ENCODE measurements around the gene CADM3.

DNA sequence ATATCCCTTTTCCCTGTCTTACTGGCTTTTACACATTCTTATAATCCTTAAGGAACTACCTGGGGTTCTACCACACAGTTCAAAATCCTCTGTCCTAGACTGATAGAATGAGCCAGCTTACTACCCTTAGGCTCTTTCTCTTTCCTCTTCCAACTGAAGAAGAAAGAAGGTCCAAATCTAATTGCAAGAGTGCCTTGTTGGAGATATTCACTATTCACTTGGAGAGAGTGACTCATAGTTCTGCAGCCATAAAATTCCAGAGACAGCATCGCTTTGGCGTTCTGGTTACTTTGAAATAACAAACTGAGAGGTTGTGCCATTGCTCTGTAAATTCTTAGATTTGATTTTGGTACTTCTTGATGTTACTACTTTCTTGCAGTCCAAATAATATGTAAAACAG is 4.2 kb downstream of the CADM3 start:
- TF ChIP-seq, protein P1, sequence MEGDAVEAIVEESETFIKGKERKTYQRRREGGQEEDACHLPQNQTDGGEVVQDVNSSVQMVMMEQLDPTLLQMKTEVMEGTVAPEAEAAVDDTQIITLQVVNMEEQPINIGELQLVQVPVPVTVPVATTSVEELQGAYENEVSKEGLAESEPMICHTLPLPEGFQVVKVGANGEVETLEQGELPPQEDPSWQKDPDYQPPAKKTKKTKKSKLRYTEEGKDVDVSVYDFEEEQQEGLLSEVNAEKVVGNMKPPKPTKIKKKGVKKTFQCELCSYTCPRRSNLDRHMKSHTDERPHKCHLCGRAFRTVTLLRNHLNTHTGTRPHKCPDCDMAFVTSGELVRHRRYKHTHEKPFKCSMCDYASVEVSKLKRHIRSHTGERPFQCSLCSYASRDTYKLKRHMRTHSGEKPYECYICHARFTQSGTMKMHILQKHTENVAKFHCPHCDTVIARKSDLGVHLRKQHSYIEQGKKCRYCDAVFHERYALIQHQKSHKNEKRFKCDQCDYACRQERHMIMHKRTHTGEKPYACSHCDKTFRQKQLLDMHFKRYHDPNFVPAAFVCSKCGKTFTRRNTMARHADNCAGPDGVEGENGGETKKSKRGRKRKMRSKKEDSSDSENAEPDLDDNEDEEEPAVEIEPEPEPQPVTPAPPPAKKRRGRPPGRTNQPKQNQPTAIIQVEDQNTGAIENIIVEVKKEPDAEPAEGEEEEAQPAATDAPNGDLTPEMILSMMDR (conservative IDR thresholded peaks at IDR 0.05; ENCODE audit: low read length) = no peak
- TF ChIP-seq EZH2phosphoT487 (IDR thresholded peaks at IDR 0.05; ENCODE audit: borderline replicate concordance, low read depth, low read length) = no peak

Data from OCI-LY7 (cell line).